D721Med (cell line): ENCODE measurements around the gene IPO11.
A peak's percentile ranks its signal among the peaks of the same experiment; 100 is the strongest.

Experiments used
- DNase-seq: peaks from one replicate; pipeline ENCODE4 v3.0.0; 2011; ENCODE audit warnings: low spot score; ENCODE audit not compliant: insufficient read length
- FAIRE-seq: peaks from 2 replicates; lab custom pipeline; 2011; peaks lifted over from hg19 to GRCh38; lab: Jason Lieb, UNC
- CTCF ChIP-seq: IDR thresholded peaks from 2 replicates; pipeline ENCODE4 v1.5.1; 2012; ENCODE audit warnings: mild to moderate bottlenecking, control low read depth; ENCODE audit not compliant: insufficient read depth; ENCODE audit errors: missing control alignments

Gene IPO11

GRCh38 chr5:62568800-62569432, 156.4 kb downstream of the IPO11 start:
- FAIRE-seq (no peak), DNase-seq (no peak)
- no peak for TF ChIP-seq CTCF

- no peak for TF ChIP-seq CTCF
- FAIRE-seq (no peak), DNase-seq (no peak)
These were observed 156.9 kb downstream of the IPO11 start for GRCh38 chr5:62569470-62569869.

GRCh38 chr5:62572918-62573514, 160.5 kb downstream of the IPO11 start:
- FAIRE-seq (no peak), DNase-seq (no peak)

GRCh38 chr5:62574599-62574998, 162.0 kb downstream of the IPO11 start:
- FAIRE-seq, result no peak
- TF ChIP-seq CTCF, result no peak
- DNase-seq, result no peak

More at GRCh38 chr5:62572918-62573514, 160.5 kb downstream of the IPO11 start:
- no peak for TF ChIP-seq CTCF

GRCh38 chr5:62575066-62575465, 162.5 kb downstream of the IPO11 start:
- TF ChIP-seq CTCF, result no peak
- FAIRE-seq (no peak), DNase-seq (no peak)

- DNase-seq (no peak), FAIRE-seq (no peak)
- TF ChIP-seq CTCF, result no peak
These were observed 162.9 kb downstream of the IPO11 start for GRCh38 chr5:62575489-62575888.

GRCh38 chr5:62576570-62577170, 164.1 kb downstream of the IPO11 start:
- TF ChIP-seq CTCF, result no peak
- FAIRE-seq (peak; percentile 66), DNase-seq (no peak)
